Measurements from ENCODE around the gene FAM228B.
"Not testable (repeated sequence)": the region's sequence is repeated elsewhere in the genome, so short reads cannot be mapped to it uniquely, and the experiment has no call there.

The FAM228B gene

DNA sequence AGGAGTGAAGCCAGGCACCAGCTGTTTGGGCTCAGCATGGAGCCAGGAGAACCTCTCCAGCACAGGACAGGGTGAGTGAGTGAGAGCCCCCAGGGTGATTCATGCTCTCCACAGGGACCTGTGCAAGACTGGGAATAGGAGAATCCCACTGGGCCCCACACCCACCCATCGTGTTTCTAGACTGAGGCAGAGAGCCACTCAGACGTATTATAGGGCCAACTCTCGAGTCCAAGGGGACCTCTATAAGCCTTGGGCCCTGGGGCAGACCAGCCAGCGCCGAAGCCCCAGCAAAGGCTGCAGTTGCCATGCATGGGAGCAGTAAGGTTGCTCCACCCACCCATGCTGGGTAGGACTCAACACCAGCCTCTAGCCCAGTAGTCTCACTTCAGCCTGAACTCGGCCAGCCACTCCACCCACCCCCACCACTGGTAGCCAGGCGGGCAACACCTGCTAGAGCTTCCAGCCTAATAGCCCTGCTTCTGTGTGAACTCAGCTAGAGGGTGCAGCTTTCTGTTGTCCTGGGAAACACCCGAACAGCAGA lies 19.1 kb upstream of the FAM228B start:
- no peak for DNase-seq

DNA sequence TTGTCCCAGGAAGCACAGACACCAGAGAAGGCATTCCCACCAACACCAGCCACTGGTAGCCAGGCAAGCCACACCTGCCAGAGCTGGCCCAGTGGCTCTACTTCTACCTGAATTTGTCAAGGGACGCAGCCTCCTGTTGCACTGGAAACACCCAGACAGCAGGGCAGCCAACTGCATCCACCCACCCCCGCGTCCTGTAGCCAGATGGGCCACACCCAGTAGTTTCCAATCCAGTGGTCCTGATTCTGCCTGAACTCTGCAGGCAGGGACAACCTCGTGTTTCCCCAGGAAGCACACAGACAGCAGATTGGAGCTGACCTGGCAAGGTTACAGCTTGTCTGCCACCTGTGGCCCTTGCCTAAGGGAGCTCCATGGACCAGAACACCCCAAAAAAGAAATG lies 18.4 kb upstream of the FAM228B start:
- DNase-seq = no peak

GRCh38 chr2:24105816-24106215 lies 17.5 kb upstream of the FAM228B start:
- no peak for DNase-seq

DNA sequence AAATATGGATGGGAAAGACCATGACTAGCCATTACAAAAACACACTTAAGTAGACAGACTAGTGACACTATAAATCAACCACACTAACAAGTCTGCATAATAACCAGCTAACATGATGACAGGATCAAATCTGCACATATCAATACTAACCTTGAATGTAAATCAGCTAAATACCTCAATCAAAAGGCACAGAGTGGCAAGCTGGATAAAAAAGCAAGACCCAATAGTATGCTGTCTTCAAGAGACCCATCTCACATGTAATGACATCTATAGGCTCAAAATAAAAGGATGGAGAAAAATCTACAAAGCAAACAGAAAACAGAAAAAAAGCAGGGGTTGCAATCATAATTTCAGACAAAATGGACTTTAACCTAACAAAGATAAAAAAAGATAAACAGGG lies 16.5 kb upstream of the FAM228B start:
- DNase-seq = no peak

DNA sequence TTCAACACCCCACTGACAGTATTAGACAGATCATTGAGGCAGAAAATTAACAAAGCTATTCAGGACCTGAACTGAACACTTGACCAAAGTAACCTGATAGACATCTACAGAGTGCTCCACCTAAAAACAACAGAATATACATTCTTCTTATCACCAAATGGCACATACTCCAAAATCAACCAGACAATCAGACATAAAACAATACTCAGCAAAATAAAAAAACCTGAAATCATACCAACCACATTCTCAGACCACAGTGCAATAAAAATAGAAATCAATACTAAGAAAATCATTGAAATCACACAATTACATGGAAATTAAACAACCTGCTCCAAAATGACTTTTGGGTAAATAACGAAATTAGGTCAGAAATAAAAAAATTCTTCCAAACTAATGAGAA lies 15.9 kb upstream of the FAM228B start:
- DNase-seq = no peak

DNA sequence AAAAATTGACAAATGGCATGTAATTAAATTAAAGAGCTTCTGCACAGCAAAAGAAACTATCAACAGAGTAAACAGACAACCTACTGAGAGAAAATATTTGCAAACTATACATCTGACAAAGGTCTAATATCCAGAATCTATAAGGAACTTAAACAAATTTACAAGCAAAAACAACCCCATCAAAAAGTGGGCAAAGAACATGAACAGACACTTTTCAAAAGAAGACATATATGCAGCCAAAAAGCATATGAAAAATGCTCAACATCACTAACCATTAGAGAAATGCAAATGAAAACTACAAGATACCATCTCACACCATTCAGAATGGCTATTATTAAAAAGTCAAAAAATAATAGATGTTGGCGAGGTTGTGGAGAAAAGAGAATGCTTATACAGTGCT lies 13.8 kb upstream of the FAM228B start:
- DNase-seq = not testable (repeated sequence)

DNA sequence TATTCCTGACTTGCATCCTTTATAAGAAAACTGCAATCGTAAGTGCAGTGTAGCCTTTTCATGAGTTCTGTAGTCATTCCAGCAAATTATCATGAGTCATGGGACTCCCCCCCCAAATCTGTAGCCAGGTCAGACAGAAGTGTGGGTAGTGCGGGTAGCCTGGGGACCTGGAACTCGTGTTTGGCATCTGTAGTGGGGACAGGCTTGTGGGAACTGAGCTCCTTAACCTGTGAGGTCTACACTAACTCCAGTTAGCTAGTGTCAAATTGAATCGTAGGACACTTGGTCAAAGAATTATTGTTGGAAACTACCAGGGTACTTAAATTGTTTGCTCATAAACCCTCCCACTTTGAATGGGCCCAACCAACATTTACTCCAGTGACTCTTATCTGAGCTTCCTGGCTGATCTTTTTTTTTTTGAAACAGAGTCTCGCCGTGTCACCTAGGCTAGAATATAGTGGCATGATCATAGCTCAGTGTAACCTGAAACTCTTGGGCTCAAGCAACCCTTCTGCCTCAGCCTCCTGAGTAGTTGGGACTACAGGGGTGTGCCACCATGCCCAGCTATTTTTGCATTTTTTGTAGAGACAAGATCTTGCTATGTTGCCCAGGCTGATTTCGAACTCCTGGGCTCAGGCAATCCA lies 12.5 kb upstream of the FAM228B start:
- no peak for DNase-seq

DNA sequence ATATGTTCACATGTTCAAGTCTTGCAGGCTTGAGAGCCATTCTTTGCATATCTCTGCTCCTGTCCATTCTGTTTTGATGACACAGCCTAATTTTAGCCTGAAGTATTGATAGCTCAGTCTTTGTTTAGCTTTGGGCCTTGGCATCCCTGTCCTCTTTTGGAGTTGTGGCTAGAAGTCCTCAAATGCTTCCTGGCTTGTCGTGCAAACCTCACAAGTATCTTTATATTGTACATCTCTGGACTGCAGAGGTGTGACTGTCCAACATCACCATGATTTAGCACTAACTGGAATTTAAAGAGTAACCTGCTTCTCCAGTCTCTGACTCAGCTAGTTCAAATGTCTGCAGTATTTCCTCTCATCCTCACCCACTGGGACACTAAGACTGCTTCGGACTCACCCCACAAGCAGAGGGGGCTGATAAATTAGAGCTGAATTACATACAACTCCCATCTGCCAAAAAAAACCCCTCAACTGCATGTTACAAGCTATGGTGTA lies 11.8 kb upstream of the FAM228B start:
- no peak for DNase-seq

DNA sequence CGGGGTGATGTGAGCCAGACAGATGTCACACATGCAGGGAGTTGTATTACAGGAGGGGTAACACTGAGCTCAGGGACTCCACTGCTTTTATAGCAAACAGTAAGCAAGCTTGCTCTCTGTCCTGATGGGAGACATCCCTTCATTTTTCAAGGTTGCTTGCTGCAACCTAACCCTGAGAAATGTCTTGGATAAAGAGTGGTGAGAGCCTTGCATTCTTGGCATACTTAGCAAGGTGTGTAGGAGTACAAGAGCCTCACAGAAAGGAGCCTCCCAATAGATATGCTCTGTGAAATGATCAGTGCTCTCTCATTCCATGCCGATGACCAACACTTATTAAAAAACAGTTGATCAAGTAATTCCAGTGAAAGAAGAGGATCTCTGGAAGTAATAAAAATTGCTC lies 8.2 kb upstream of the FAM228B start:
- no peak for DNase-seq

DNA sequence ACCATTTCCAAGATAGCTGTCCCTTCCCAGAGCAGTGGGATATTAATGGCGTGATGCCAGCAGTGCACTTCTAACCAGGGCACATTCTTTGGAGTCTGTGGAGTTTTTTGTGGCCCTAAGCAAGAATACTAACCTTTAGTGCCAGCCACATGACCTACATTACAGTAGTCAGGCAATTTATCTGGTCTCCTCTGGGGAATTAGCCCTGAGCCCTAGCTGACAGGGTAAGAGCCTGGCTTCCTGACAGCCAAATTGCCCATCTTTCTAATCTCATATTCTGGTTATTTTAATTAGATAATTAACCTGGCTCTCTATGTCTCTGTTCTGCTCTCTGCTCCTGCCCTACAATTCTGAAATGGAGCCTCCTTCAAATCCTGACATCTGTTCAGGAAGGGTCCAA lies 5.4 kb upstream of the FAM228B start:
- no peak for DNase-seq

DNA sequence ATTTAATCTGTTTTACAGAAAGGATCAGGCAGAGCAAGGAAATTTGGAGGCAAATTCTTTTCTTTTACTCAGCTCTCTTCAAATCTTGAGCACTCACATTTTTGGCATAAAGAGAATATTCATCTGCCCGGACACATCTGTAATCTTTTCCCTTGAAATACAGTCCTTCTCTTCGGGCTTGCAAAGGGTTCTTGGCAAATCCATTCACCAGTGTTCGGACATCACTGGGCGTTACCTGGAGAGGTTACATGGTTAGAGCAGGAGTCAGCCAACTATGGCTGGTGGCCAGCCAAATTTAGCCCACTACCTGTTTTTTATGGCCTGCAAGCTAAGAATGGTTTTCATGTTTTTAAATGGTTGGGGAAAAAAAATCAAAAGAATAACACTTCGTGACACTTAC lies 2.2 kb upstream of the FAM228B start:
- DNase-seq = no peak

- no peak for DNase-seq
Measured at GRCh38 chr2:24121469-24121868, 1.8 kb upstream of the FAM228B start.

- DNase-seq = no peak
Measured at GRCh38 chr2:24122366-24123194, 689 bp upstream of the FAM228B start.

GRCh38 chr2:24123922-24124580 lies 782 bp downstream of the FAM228B start:
- DNase-seq = no peak

DNA sequence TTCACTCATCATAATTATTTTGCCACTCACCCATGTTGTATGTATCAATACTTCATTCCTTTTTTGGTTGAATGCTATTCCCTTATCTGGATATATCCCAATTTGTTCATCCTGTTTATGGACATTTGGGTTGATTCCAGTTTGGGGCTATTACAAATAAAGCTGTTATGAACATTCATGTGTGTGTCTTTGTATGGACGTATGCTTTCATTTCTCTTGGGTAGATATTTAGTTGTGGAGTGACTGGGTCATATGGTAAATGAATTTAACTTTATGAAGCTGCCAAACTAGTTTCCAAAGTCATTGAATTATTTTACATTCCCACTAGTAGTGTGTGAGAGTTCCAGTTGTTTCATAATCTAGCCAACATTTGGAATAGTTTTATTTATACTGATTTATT lies 2.7 kb downstream of the FAM228B start:
- DNase-seq = no peak

- no peak for DNase-seq
Measured at GRCh38 chr2:24132543-24132942, 9.3 kb downstream of the FAM228B start.

DNA sequence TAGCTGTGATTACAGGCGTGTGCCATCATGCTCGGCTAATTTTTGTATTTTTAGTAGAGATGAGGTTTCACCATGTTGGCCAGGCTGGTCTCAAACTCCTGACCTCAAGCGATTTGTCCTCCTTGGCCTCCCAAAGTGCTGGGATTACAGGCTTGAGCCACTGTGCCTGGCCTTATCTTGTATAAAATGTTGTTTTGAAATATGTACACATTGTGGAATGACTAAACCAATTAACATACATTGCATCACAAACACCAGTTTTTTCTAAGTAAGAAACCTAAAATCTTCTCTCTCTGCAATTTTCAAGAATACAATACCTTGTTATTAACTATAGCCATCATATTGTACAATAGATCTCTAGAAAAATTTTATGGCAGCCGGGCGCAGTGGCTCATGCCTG lies 17.0 kb downstream of the FAM228B start:
- DNase-seq = not testable (repeated sequence)

DNA sequence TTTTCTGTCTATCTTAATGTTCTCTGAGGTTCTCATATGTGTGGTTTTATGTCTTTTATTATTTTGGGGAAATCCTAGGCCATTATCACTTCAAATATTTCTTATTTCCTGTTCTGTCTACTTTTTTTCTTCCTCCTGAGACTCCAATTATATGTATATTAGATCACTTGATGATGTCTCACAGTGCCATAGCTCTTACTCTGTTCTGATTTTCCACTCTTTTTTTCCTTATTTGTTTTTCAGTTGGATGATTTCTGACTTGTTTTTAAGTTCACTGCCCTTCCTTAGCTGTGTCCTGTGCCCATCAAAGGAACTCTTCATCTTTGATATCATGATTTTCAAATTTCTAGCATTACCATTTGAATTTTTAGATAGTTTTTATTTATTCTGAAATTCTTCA lies 24.1 kb downstream of the FAM228B start:
- DNase-seq = no peak

DNA sequence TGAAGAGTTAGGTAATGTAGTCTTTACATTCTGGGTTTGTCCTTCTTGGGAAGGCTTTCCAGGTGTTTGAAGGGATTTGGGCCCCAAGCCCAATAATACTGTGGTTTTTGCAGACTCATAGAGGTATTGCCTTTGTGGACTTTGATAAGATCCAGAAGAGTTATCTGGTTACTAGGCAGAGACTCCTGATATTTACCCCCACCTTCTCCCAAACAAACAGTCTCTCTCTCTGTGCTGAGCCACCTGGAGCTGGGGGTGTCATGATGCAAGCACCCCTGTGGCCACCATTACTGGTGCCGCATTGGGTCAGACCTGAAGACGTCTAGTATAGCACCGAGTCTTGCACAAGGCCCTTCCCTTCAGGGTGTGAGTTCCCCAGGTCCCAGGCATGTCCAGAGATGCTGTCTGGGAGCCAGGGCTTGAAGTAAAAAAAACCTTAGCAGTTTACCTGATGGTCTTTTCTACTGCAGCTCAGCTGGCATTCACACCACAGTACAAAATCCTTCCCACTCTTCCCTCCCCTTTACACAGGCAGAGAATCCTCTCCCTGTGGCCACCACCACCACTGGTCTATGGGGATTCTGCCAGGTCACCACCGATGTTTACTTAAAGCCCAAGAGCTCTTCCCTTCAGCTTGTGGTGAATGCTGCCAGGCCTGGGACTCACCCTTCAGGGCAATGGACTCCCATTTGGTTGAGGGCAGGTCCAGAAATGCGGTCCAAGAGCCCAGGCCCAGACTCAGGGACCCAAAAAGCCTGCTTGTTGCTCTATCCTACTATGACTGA lies 29.3 kb downstream of the FAM228B start:
- DNase-seq = no peak

GRCh38 chr2:24153478-24153877 lies 30.2 kb downstream of the FAM228B start:
- no peak for DNase-seq

GRCh38 chr2:24158131-24158530 lies 34.9 kb downstream of the FAM228B start:
- no peak for DNase-seq

- DNase-seq = no peak
Measured at GRCh38 chr2:24159708-24160107, 36.4 kb downstream of the FAM228B start.

DNA sequence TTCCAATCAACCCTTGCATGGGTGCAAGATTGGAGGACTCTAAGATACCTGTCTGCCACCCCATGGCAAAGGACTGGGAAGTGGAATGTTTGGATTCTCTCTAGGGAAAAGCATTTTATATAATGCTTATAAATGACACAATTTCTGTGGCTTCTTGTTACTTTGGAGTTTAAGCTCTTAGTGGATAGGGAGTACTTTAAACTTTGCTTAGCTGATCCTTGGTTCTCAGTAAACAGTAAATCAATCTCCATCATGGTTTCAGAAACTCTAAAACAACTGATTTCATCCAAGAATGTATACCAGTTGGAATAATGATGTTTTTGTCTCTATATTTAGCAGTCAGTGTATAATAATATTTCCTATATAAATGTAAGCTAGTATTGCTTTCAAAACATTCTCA lies 37.5 kb downstream of the FAM228B start:
- DNase-seq = no peak
